ENCODE data around the gene YJEFN3.
A peak's percentile ranks its signal among the peaks of the same experiment; 100 is the strongest.

The YJEFN3 gene, protein sequence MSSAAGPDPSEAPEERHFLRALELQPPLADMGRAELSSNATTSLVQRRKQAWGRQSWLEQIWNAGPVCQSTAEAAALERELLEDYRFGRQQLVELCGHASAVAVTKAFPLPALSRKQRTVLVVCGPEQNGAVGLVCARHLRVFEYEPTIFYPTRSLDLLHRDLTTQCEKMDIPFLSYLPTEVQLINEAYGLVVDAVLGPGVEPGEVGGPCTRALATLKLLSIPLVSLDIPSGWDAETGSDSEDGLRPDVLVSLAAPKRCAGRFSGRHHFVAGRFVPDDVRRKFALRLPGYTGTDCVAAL

DNA sequence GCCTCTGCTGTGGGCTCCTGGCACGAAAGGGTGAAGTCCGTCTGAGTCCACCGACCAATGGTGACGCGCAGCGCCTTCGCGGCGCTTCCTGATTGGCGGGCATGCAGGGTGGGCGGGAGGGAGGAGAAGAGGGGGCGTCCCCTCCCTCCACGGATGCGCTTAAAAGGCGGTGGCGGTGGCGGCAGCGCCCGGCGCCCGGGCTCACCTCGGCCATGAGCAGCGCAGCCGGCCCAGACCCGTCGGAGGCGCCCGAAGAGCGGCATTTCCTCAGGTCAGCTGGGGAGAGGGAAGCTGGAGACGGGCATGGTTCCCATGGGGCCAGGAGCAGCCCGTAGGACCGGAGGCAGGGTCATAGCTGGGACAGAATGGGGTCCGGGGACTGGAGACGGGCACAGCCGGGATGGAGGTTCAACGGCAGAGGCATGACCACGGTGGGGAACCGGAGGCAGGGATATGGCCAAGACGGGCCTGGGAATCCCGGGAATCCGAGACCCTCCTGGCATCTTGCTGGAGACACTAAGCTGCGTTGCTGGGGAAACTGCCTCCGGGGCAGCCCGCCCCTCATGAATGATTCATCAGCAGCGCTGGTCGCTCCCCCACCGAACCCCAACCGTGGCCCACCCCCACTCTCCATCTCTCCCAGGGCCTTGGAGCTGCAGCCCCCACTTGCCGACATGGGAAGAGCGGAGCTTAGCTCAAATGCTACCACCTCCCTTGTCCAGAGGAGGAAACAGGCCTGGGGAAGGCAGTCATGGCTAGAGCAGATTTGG, at the start of gene YJEFN3:
Gene YJEFN3 (plus strand): TSS at position 191 of the 770 bp plus-strand sequence. CDS start 22 bp downstream, at position 213.
- DNase-seq (ENCODE audit: low spot score) = peak; percentile 75

DNA sequence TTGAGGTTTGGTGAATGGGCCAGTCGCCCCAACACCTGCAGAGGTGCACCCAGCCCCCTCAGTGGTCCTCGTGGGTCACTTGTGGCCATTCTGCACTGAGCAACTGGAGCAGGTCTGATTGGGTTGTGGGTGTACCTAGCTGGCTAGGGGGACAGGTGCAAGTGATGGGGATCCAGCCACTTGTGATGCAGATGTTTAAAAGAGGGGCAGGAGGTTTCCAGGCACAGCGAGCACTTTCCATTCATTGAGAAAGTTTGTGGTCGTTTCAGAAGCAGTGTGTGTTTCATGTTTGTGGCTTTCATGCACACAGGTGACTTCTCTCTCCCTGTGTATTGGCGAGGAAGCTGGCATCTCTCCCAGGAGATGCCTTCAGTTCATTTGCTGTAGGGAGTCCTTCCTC, 48.0 kb upstream of the YJEFN3 start:
- DNase-seq (ENCODE audit: low spot score) = no peak

DNA sequence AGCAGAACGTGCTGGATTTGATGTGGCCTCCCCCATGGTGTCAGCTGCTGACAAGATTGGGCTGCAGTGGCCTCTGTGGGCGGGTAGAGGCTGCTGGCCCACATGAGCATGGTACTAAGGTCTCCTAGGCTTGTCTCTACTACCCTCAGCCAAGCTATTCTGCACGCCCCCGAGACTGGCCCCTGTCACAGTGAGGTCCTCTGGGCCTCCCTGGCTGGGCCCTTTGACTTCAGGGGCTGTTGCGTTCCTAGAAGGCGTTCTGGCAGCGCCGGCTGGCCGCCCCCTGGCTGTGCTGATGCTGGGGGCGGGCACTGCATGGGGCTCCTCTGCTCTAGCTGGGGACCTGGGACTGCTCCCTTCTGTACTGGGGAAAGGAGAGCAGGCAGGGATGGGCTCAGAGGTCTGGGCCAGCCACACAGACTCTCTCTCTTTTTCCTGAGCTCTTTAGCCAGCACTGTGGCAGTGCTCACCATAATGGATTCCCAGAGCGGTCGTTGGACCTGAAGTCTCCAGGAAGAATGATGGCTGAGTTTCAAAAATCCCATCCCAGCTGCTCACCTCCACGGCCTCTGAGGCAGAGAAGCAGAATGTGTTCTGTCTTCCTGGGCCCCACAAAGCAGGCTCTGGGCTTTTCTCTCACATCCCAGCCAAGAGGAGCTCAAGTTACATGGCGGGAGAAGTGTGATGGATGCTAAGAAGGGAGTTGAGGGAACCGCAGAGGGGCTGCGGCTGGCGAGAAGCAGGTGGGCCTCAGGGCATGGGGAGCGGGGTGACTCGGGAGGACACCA, 45.7 kb upstream of the YJEFN3 start:
- DNase-seq (ENCODE audit: low spot score) = no peak

DNA sequence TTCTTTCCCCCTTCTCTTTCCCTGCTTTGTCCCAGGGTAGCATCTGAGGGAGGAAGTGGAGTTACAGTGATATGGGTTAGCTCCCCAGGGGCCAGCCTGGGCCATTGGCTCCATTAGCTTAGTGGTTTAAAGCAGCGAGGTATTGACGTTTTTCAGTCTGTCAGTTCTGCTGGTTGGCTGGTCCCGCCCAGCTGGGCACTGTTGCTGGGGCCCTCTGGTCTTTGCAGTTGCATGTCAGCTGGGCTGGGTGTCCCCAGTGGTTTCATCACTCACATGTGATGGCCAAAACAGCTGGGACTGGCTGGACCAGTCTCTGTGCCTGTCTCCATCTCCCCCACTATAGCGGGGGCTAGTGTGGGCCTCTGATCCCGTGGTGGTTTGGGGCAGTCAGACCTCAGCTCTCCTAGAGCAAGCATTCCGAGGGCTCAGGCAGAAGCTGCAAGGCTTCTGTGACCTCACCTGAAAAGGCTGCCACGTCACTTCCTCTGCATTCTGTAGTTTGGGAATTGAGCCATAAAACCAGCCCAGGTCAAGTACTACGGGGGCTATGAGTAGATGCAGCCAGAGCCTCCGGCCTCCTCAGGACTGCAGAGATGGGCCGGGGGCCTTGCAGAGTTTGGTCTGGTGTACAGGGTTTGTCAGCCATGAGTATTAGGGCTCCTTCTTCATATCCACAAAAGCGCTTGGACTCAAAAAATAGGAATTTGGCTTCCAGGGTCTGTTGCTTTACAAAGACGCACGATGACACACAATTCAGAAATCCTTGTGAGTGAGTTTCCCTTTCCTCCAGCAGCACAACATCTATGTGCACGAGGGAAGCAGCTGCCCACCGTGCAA, 43.3 kb upstream of the YJEFN3 start:
- no peak for DNase-seq (ENCODE audit: low spot score)

DNA sequence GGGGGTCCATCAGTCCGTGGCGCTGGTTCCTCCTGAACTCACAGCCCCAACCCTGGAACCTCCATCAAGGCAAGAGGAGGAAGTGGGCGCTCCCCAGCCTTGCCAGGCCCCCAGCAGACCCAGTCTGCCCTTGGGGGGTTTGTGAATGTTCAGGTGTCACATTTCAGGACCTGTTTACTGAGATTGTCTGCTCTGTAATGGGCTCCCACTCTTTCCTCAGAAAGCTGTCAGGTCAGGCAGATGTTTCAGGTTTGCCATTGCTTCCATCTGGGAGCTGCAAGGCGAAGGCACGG, 42.8 kb upstream of the YJEFN3 start:
- no peak for DNase-seq (ENCODE audit: low spot score)

DNA sequence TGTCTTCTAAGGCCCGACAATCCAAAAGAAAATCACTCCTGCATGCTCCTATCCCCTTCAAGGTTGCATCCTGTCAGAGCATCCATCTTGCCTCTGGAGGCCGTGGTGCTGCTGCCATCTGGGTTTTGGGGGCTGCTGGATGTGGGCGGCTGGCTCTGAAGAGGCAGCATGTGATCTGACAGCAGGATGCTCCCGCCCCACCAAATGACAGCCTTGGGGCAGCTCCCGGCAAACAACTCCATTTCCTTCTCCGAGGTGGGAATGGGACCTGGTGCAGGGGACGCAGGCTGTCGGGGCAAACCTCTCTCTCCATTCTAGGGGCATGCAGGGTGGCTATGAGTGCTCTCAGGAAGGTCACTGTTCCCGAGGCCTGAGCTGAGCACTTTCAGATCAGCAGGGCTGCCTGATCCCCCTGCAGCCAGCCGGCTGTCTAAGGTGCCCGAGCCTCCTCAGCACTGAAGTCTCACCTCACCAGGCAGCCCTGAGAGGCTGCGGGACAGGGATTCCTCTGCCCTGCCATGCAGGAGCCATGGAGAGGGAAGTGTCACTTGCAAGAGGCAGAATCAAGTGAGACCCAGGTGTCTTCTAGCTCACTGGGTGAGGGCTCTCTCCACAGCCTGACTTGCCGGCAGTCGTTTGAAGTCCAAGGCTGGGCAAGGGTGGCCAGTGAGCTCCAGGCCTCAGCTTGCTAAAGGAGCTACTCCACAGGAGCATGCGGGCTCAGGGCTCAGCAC, 42.2 kb upstream of the YJEFN3 start:
- no peak for DNase-seq (ENCODE audit: low spot score)

DNA sequence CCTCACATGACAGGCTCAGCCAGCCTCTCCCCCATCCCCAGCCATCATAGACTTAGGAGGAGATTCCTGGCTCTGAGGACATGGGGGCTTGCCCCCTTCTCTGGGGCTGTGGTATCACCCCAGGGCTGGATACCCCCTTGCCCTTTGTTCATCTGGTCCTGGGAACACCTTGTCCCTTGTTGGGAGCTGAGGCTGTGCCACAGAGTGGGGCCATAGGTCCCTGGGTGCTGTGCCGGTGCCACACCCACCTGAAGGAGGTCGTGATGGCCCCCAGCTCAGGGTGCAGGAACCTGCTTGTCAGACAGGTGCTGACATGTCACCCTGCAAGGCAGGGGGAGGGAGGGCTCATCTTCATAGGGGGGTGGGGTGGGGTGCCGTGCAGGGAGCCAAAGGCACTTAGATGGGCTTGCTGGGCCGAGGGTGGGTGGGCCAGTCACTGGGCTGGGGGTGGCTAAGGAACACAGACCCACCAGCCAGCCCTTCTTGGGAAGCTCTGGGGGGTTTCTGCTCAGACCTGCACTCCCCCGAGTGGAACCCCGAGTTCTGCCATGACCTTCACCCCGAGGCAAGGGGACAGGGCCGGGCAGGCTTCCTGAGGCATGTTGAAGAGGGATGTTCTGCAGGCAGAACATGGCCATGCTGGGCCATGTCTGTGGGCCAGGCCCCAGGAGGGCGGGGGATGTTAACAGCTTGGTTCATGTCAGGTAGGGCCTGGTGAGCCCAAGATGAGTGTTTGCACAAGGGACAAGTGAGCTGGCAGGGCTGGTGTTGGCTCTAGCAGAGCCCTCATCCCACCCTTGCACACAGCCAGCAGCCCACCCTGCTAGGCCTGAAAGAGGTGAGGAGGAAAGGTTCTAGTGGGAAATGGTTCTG, 41.4 kb upstream of the YJEFN3 start:
- no peak for DNase-seq (ENCODE audit: low spot score)

DNA sequence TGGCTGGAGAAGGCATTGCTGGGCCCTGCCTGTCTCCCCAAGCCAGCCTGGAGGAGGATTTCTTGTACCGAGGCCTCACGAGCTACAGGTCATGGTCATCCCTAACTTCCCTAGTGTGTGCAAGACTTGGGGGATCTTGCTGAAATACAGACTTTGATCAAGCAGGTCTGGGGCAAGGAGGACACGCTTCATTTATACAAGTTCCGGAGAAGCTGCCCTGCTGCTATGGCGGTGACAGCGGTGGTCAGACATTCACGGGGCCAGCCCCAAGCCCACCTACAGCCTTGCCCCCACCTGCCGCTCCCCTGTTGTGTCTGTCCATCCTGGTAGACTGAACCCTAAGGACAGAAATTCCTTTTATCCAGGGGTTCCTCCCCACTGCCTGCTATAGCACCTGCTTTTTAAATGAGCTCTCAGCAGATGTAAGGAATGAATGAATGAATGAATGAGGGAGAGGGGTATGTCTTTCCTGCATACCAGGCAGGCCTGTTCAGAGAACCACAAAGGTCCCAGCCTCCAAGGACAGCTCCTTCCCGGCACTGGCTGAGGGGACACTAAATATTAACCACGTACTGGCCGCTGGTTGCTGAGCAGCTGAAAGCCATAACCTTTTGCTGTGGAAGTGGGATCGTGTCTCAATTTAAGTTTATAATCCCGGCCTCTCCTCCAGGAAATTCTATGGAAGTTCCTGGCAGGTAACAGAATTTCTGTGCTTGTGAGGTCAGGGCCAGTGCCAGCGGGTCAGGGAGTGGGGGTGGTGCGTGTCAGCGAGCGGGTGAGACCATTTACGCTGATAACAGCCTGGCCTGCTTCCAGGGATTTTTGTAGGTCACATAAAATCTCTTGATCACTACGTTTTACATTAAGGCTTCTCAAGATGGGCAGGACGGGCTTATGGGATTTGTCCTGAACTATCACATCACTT, 40.5 kb upstream of the YJEFN3 start:
- no peak for DNase-seq (ENCODE audit: low spot score)

DNA sequence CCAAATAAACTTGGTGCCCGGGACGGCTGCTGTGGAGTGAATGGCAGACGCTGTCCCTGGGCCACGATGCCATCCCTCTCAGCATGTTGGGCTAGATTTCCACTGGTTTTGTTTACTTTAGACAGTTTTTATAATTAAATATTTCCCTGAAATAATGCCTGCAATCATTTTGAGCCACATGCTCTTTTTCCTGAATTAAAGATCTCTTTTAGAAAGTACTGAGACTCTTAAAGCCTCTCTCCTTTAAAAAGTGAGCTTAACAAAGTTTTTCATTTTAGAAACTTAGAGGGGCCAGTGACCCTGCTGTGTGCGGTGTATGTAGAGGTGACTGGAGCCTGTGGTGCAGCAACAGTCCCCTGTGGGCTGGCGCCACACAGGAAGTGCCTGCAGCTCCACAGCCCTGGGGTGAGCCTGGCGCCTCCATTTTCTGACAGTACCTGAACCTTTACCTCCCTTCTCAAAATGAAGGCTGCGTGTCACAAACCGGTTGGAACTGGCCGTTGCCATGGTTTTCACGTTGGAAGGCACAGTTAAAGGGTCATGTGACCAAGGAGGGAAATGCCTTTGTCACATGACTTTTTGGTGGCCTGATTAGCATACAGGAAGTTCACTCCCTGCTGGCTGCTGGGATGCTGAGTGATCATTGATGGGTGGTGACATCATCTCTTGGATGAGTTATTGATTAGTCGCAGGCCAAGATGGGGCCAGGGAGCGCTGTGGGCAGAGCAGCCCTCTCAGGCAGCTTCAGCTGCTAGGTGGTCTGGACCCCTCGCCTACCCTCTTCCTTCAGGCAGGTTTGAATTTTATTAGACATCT, 39.6 kb upstream of the YJEFN3 start:
- DNase-seq (ENCODE audit: low spot score) = peak; percentile 83

DNA sequence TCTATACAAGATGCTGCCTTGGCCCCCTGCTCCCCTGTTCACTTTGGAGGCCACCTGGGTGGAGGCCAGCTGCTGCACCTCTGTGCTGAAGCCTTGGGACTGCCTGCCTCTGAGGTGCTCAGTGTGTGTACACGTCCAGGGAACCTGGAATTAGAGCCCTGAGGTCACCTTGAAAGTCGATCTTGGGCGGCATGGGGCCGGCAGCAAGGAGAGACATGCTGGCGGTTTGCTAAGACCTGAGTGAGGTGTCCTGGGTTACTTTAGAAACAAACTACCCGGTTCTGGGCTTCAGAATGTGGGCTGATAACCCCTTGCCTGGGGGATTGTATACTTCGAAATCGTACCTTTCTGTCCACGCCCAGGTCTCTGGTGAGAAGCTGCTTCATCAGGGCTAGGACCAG, 38.9 kb upstream of the YJEFN3 start:
- DNase-seq (ENCODE audit: low spot score) = no peak

DNA sequence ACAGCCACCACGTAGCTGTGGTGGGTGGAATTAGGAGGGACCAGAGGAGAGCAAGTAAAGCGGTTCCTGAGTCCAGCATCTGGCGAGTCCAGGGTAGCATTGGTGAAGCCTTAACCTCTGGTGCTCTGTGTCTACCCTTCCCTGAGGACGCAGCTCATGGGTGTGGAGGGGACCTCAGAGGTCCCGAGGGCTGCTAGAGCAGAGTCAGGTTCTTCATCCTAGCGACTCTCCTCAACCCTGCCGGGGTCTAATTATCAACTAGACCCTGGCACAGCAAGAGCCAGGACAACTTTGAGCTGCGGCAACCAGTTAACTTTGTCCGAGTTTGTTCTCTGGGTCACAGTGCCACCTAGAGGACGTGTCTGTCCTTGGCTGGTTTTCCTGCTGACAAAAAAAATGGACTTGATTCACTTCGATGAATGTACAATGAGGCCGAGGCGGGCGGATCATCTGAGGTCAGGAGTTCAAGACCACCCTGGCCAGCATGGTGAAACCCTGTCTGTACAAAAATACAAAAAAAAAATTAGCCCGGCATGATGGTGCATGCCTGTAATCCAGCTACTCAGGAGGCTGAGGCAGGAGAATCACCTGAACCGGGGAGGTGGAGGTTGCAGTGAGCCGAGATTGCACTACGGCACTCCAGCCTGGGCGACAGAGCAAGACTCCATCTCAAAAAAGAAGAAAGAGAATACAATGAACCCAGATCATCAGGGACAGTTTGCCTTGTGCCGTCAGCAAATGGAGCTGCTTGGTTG, 38.3 kb upstream of the YJEFN3 start:
- DNase-seq (ENCODE audit: low spot score) = peak; percentile 79

DNA sequence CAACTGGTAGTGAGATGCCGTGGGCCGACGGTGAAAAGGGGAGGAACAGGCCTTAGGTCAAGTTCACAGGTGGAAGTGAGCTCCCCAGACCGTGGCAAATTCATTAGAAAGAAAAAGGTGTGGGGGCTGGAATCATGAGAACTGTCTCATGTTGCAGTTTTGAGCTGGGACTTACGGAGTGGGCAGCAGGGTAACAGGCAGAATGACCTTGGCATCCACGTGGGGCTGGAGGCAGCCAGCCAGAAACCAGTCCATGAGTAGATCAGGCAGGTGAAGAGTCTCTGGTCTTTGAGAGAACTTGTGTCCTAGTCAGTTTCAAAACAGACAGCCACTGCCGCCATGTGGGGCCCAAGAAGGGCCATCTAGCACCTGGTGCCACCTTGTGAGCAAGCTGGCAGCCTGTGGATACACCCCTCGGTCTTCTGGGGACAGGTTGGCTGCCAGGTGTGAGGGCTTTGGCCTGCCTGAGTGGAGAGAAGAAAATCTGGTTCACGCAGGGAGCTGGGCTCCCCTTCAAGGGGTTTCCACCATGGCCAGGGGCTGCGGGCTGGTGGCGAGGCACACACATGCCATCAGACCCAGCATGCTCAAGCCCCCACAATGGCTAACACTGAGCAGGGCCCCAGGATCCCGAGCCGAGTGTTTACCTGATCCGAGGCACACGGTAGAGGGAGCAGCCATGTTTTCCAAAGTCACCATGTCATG, 37.2 kb upstream of the YJEFN3 start:
- no peak for DNase-seq (ENCODE audit: low spot score)

DNA sequence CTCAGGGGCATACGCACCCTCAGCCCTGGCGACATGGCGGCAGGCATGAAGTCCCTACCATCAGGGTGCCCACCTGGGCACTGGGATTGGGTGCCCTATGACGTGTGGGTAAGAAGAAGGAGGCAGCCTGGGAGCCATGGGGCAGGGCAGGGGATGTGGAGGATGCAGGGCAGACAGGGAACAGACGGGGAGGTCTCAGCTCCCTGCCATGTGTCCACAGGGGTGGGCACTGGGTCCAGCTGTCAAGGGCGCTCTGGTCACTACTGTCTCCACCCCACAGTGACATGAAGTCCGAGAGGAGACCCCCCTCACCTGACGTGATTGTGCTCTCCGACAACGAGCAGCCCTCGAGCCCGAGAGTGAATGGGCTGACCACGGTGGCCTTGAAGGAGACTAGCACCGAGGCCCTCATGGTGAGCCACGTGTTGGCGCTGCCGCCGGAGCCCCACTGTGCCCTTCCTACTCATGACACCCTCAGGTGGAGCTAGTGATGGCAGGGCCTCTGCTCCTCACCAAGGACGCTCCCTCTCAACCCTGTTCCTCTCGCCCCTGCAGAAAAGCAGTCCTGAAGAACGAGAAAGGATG, 36.6 kb upstream of the YJEFN3 start:
- no peak for DNase-seq (ENCODE audit: low spot score)

DNA sequence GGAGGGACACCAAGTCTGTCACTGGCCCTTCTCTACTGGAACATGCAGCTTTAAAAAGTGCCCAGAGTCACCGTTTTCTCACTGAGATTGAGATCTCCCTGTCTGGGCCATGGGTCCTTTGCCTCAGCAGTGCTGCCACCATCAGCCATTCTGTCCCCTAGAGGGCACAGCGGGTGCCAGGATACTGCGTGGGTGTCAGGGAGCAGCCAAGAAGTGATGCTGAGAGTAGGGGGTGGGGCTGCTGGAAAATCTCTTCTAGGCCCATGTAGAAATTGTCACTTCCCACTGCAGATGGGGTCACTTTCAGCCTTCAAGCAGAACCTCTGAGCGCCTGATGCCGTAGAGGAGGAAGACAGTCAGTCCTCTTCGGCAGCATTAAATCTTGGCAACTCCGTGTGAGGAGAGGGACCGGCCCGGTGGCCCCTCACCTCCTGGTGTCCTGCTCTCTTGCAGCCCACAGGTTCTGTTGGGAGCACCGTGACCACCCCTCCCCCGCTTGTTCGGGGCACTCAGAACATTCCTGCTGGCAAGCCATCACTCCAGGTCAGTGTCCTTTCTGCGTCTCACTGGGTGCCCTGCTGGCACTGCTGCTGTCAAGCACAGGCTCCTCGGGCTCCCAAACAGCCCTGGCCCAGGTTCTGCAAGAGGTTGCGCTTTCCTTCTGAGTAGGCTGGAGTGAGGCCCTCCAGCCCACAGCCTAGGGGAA, 34.7 kb upstream of the YJEFN3 start:
- DNase-seq (ENCODE audit: low spot score) = no peak

DNA sequence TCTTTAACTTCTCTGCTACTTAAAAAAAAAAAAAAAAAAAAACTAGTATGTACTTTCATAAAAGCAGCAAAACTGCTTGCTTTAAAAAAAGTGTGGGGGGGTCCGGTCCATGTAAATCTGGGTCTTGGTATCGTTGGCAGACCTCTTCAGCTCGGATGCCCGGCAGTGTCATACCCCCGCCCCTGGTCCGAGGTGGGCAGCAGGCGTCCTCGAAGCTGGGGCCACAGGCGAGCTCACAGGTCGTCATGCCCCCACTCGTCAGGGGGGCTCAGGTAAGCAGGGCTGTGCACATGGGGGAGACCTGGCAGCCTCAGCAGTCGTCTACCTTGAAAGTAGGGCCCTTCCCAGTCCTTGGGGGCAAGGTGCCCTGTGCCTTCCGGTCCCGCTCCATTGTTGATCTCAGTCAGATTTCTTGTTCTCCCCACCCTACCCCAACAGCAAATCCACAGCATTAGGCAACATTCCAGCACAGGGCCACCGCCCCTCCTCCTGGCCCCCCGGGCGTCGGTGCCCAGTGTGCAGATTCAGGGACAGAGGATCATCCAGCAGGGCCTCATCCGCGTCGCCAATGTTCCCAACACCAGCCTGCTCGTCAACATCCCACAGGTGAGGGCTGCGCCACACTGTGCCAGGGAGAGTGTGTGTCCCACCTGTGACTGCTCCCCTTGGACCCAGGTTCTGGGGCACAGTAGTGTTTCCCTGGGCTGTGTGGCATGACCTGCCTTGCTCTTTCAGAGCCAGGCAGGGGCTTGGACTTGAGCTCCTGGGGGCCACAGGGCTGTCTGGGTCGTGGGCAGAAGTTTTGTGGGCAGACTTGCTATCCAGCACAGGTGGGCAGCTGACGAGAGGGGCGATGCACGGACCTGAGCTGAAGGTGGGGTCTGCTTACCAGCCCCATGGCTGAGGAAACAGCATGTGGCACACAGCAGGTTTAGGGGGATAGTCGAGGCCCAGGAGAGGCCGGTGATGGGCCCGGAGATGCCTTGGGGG, 32.8 kb upstream of the YJEFN3 start:
- no peak for DNase-seq (ENCODE audit: low spot score)
